ENCODE measurements around the gene FOLH1. TPM values are rescaled to one million over a fixed set of nuclear protein-coding genes. Genes with fewer than 3 reads are reported as not detected.
"Not testable (repeated sequence)": the region's sequence is repeated elsewhere in the genome, so short reads cannot be mapped to it uniquely, and the experiment has no call there.

The FOLH1 gene
- total RNA-seq, 1 donor: not detected

- TF ChIP-seq CTCF (IDR thresholded peaks at IDR 0.05; ENCODE audit: insufficient read depth, low read depth, low read length): no peak
- DNase-seq (ENCODE audit: low read depth): no peak
Observed at GRCh38 chr11:49213026-49213560, 4.7 kb upstream of the FOLH1 start.

GRCh38 chr11:49206999-49207398 lies 1.4 kb downstream of the FOLH1 start:
- H3K4me3 ChIP-seq (ENCODE audit: low read depth, low read length); DNase-seq (ENCODE audit: low read depth): not testable (repeated sequence)

More at GRCh38 chr11:49213026-49213560, 4.7 kb upstream of the FOLH1 start:
- no peak overlapping the region for H3K4me3 ChIP-seq (ENCODE audit: low read depth, low read length)

- TF ChIP-seq CTCF (IDR thresholded peaks at IDR 0.05; ENCODE audit: insufficient read depth, low read depth, low read length): no peak
- no peak for DNase-seq (ENCODE audit: low read depth)
- H3K4me3 ChIP-seq (ENCODE audit: low read depth, low read length): no peak overlapping the region
Observed at GRCh38 chr11:49202287-49202976, 6.0 kb downstream of the FOLH1 start.

- H3K4me3 ChIP-seq (ENCODE audit: low read depth, low read length); DNase-seq (ENCODE audit: low read depth): not testable (repeated sequence)
Observed at GRCh38 chr11:49196775-49197174, 11.6 kb downstream of the FOLH1 start.

GRCh38 chr11:49196002-49196401 lies 12.4 kb downstream of the FOLH1 start:
- DNase-seq (ENCODE audit: low read depth); H3K4me3 ChIP-seq (ENCODE audit: low read depth, low read length): not testable (repeated sequence)

GRCh38 chr11:49190287-49190686 lies 18.1 kb downstream of the FOLH1 start:
- not testable (repeated sequence) for DNase-seq (ENCODE audit: low read depth); H3K4me3 ChIP-seq (ENCODE audit: low read depth, low read length)

- not testable (repeated sequence) for H3K4me3 ChIP-seq (ENCODE audit: low read depth, low read length); DNase-seq (ENCODE audit: low read depth)
Observed at GRCh38 chr11:49186225-49186624, 22.2 kb downstream of the FOLH1 start.

GRCh38 chr11:49185597-49185996 lies 22.8 kb downstream of the FOLH1 start:
- DNase-seq (ENCODE audit: low read depth); H3K4me3 ChIP-seq (ENCODE audit: low read depth, low read length): not testable (repeated sequence)

- not testable (repeated sequence) for H3K4me3 ChIP-seq (ENCODE audit: low read depth, low read length); DNase-seq (ENCODE audit: low read depth)
Observed at GRCh38 chr11:49184756-49185155, 23.6 kb downstream of the FOLH1 start.

- H3K4me3 ChIP-seq (ENCODE audit: low read depth, low read length); DNase-seq (ENCODE audit: low read depth): not testable (repeated sequence)
Observed at GRCh38 chr11:49177936-49178335, 30.5 kb downstream of the FOLH1 start.

- H3K4me3 ChIP-seq (ENCODE audit: low read depth, low read length): not testable (repeated sequence)
Observed at GRCh38 chr11:49175378-49175777, 33.0 kb downstream of the FOLH1 start.

GRCh38 chr11:49174691-49175366 lies 33.6 kb downstream of the FOLH1 start:
- not testable (repeated sequence) for H3K4me3 ChIP-seq (ENCODE audit: low read depth, low read length); DNase-seq (ENCODE audit: low read depth)

More at GRCh38 chr11:49175378-49175777, 33.0 kb downstream of the FOLH1 start:
- DNase-seq (ENCODE audit: low read depth): not testable (repeated sequence)

GRCh38 chr11:49171613-49172012 lies 36.8 kb downstream of the FOLH1 start:
- not testable (repeated sequence) for H3K4me3 ChIP-seq (ENCODE audit: low read depth, low read length); DNase-seq (ENCODE audit: low read depth)

GRCh38 chr11:49169579-49169978 lies 38.8 kb downstream of the FOLH1 start:
- H3K4me3 ChIP-seq (ENCODE audit: low read depth, low read length); DNase-seq (ENCODE audit: low read depth): not testable (repeated sequence)

GRCh38 chr11:49168992-49169391 lies 39.4 kb downstream of the FOLH1 start:
- not testable (repeated sequence) for DNase-seq (ENCODE audit: low read depth); H3K4me3 ChIP-seq (ENCODE audit: low read depth, low read length)
